ENCODE data around the gene PLOD2. TPM values are rescaled to one million over a fixed set of nuclear protein-coding genes. Genes with fewer than 3 reads are reported as not detected.

PLOD2 gene
- total and polyA plus RNA-seq, 2 of the 8 experiments (the other 6 are each of a cell fraction or from before 2014, with no cell fraction given) = 4.0 to 28.7 TPM

DNA sequence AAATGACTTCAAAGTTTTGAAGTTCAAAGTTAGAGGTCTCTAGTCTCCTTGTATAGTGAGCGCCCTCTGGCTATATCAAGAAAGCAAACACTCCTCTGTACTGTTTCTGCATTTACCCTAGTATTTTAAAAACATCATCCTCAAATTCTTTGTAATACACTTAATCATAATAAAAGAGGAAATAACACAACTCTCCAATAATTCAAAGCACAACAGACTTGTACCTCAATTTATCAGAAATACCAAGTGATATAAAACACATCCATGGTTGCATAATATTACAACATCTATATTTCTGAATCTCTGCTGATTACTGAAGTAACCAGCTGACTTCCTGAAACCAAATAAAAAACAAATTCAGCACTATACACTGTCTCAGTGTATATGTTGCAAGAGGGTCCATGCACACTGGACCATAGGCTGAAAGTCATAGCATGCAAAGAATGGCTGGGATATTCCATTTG, 12.5 kb downstream of the PLOD2 start:
- Histone ChIP-seq H4K91ac (replicated peaks; ENCODE audit: insufficient read length, low read length) (no peak overlapping the region), H3K4me1 (replicated peaks in 1 of 4; ENCODE audit: control insufficient read depth in 3 of 4, insufficient read depth in 4 of 4, low read length in 3 of 4) (peaks cover 0 to 7% (median 5%) of the 10 kb centered on the region in 4 experiments; a peak in 5 of 7 replicates), H2BK12ac (ENCODE audit: low read depth, low read length) (no peak overlapping the region), H2AK5ac (ENCODE audit: low read depth, low read length) (no peak overlapping the region), H3K27me3 (replicated peaks in 1 of 4; ENCODE audit: control insufficient read depth in 3 of 4, extremely low read depth in 1 of 4, insufficient read depth in 3 of 4, low read length in 3 of 4) (no peaks in the 10 kb centered on the region), H3K23me2 (ENCODE audit: low read depth, low read length) (no peaks in the 10 kb centered on the region), H3K23ac (ENCODE audit: insufficient read length) (no peak overlapping the region), H2BK15ac (ENCODE audit: low read length) (no peak overlapping the region), H3K4ac (replicated peaks; ENCODE audit: insufficient read length, low read depth, low read length) (no peak overlapping the region), H3K9ac (replicated peaks in 1 of 4; ENCODE audit: extremely low read depth in 1 of 4, low read depth in 3 of 4, low read length in 3 of 4) (no peak overlapping the region), H3K4me2 (ENCODE audit: insufficient read depth in 1 of 2, low read depth in 2 of 2, low read length in 2 of 2) (no peak overlapping the region), H2AFZ (ENCODE audit: low read length) (no peak overlapping the region), H4K20me1 (replicated peaks in 1 of 2; ENCODE audit: control insufficient read depth in 1 of 2, insufficient read depth in 2 of 2, low read length in 2 of 2) (peaks cover 0 to 1% of the 10 kb centered on the region in 2 experiments), H3K56ac (replicated peaks; ENCODE audit: insufficient read length, low read depth, low read length) (no peak overlapping the region), H3K36me3 (ENCODE audit: control insufficient read depth in 2 of 4, insufficient read depth in 4 of 4, low read length in 3 of 4) (no peaks in the 10 kb centered on the region), H4K8ac (ENCODE audit: extremely low read depth, insufficient read depth, low read length) (no peak overlapping the region), H3K79me2 (ENCODE audit: control insufficient read depth in 1 of 2, insufficient read depth in 2 of 2, low read length in 2 of 2) (peaks cover 0 to 64% of the 10 kb centered on the region in 2 experiments; a peak in 2 of 4 replicates), H3K79me1 (ENCODE audit: low read depth, low read length) (no peaks in the 10 kb centered on the region; the same call in 1 of the 2 replicates), H3K9me3 (ENCODE audit: insufficient read depth in 2 of 2, low read depth in 1 of 2, low read length in 1 of 2) (no peaks in the 10 kb centered on the region), H4K5ac (ENCODE audit: insufficient read length, low read depth, low read length) (no peak overlapping the region), H2BK120ac (replicated peaks; ENCODE audit: low read depth, low read length) (no peak overlapping the region), H3K4me3 (ENCODE audit: extremely low read depth in 1 of 4, insufficient read depth in 2 of 4, low read depth in 3 of 4, low read length in 4 of 4) (no peak overlapping the region), H2BK20ac (ENCODE audit: low read length) (no peak overlapping the region), H2BK5ac (ENCODE audit: low read depth, low read length) (no peak overlapping the region), H3K18ac (ENCODE audit: extremely low read depth, low read length) (no peak overlapping the region), H3K27ac (ENCODE audit: low read depth, low read length) (no peak overlapping the region), H3K14ac (ENCODE audit: insufficient read length) (no peak overlapping the region)
- POLR2A ChIA-PET (ENCODE audit: partially characterized antibody) = no interaction called here
- no peak for FAIRE-seq
- CTCF ChIA-PET (ENCODE audit: partially characterized antibody) = interaction anchor here (1.2 to 1.5 kb wide), 2 partner anchors 14 to 83 kb away, joined by 3 read pairs; no protein-coding TSS in a partner anchor
- WGBS, 2 experiments (ENCODE audit: extremely low coverage in 1 of 2, insufficient coverage in 1 of 2, insufficient read length in 1 of 2, insufficient replicate concordance in 2 of 2, low coverage in 1 of 2, low lambda C conversion rate in 2 of 2, missing lambda C conversion rate in 1 of 2) = 59% methylated on average over 1 of the region's 1 CpG; no CpG with 5 or more reads in 1 of the 2 experiments
- DNase-seq (ENCODE audit: low read depth in 1 of 2, low spot score in 2 of 2) = no peak
- no peak for TF ChIP-seq CBX8 (IDR thresholded peaks at IDR 0.05; ENCODE audit: borderline replicate concordance, low read depth, low read length)
- peak; percentile 28; a peak in 3 of 4 replicates for TF ChIP-seq RAD21 (IDR thresholded peaks at IDR 0.05 in 1 of 2, conservative IDR thresholded peaks at IDR 0.05 in 1 of 2; ENCODE audit: low read depth in 2 of 2, low read length in 2 of 2)
- TF ChIP-seq, protein P1, sequence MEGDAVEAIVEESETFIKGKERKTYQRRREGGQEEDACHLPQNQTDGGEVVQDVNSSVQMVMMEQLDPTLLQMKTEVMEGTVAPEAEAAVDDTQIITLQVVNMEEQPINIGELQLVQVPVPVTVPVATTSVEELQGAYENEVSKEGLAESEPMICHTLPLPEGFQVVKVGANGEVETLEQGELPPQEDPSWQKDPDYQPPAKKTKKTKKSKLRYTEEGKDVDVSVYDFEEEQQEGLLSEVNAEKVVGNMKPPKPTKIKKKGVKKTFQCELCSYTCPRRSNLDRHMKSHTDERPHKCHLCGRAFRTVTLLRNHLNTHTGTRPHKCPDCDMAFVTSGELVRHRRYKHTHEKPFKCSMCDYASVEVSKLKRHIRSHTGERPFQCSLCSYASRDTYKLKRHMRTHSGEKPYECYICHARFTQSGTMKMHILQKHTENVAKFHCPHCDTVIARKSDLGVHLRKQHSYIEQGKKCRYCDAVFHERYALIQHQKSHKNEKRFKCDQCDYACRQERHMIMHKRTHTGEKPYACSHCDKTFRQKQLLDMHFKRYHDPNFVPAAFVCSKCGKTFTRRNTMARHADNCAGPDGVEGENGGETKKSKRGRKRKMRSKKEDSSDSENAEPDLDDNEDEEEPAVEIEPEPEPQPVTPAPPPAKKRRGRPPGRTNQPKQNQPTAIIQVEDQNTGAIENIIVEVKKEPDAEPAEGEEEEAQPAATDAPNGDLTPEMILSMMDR (IDR thresholded peaks at IDR 0.05; ENCODE audit: control extremely low read depth in 1 of 3, insufficient read depth in 1 of 3, low read depth in 1 of 3, low read length in 3 of 3) = peak in 1 of 3 experiments; percentile 7; a peak in 1 of 4 replicates
- TF ChIP-seq TAF1 (IDR thresholded peaks at IDR 0.05; ENCODE audit: low read depth, low read length) = no peak
- no peak for TF ChIP-seq RXRA (IDR thresholded peaks at IDR 0.05; ENCODE audit: insufficient read depth, low read depth, low read length)
- TF ChIP-seq EGR1 (IDR thresholded peaks at IDR 0.05; ENCODE audit: borderline replicate concordance, low read depth, low read length) = no peak
- TF ChIP-seq RNF2 (IDR thresholded peaks at IDR 0.05; ENCODE audit: borderline replicate concordance, low read depth, low read length, missing control alignments, poor library complexity, severe bottlenecking) = no peak
- TF ChIP-seq TAF7 (optimal IDR thresholded peaks at IDR 0.05; ENCODE audit: borderline replicate concordance, low read depth, low read length) = no peak

Measured in H1 (cell line).